ENCODE results near the gene PRRX2. TPM values are rescaled to one million over a fixed set of nuclear protein-coding genes. Genes with fewer than 3 reads are reported as not detected.

Gene PRRX2
- total and polyA plus RNA-seq, 2 experiments from 2014 or later = 9.7 to 23.0 TPM

DNA sequence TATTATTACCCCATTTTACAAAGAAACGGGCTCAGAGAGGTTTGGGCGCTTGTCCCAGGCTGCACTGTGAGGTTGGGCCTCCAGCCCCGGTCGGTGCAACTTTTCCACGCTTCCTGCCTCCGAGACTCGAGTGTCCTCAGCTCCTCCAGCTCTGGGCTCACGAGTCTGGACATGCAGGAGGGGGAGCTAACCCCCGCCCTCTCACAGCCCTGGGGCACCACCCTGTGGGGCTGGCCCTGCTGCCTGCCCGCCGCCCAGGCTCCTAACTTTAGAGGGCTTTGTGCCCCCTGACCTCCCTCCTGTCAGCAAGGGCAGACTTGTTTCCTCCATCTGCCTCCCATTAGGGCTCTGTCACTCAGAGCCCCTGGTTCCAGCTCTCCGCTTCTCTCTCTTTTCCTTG, 19.2 kb upstream of the PRRX2 start:
- Histone ChIP-seq H3K4me2 (no peak overlapping the region), H3K9me2 (replicated peaks; ENCODE audit: insufficient read depth) (no peaks in the 10 kb centered on the region), H3K36me3 (replicated peaks; ENCODE audit: insufficient read depth, low read depth) (no peaks in the 10 kb centered on the region), H2AFZ (no peak overlapping the region), H3K4me1 (ENCODE audit: insufficient read depth) (peaks cover 9% of the 10 kb centered on the region), H3K27ac (no peak overlapping the region), H3K27me3 (no peaks in the 10 kb centered on the region), H3K79me2 (peaks cover 6% of the 10 kb centered on the region), H4K20me1 (ENCODE audit: insufficient read depth, poor library complexity, severe bottlenecking) (peaks cover 2% of the 10 kb centered on the region), H3K4me3 (no peak overlapping the region), H3K9me3 (ENCODE audit: low read depth) (no peaks in the 10 kb centered on the region)
- WGBS (ENCODE audit: low lambda C conversion rate, missing lambda C conversion rate) = 88% methylated on average over 12 of the region's 12 CpGs
- TF ChIP-seq, protein P1, sequence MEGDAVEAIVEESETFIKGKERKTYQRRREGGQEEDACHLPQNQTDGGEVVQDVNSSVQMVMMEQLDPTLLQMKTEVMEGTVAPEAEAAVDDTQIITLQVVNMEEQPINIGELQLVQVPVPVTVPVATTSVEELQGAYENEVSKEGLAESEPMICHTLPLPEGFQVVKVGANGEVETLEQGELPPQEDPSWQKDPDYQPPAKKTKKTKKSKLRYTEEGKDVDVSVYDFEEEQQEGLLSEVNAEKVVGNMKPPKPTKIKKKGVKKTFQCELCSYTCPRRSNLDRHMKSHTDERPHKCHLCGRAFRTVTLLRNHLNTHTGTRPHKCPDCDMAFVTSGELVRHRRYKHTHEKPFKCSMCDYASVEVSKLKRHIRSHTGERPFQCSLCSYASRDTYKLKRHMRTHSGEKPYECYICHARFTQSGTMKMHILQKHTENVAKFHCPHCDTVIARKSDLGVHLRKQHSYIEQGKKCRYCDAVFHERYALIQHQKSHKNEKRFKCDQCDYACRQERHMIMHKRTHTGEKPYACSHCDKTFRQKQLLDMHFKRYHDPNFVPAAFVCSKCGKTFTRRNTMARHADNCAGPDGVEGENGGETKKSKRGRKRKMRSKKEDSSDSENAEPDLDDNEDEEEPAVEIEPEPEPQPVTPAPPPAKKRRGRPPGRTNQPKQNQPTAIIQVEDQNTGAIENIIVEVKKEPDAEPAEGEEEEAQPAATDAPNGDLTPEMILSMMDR (IDR thresholded peaks at IDR 0.05; ENCODE audit: poor library complexity) = no peak
- TF ChIP-seq EZH2 (IDR thresholded peaks at IDR 0.05; ENCODE audit: borderline replicate concordance) = no peak
- TF ChIP-seq EZH2phosphoT487 (IDR thresholded peaks at IDR 0.05; ENCODE audit: low read depth, severe bottlenecking, unreplicated experiment) = no peak
- DNase-seq (ENCODE audit: low spot score) = no peak

DNA sequence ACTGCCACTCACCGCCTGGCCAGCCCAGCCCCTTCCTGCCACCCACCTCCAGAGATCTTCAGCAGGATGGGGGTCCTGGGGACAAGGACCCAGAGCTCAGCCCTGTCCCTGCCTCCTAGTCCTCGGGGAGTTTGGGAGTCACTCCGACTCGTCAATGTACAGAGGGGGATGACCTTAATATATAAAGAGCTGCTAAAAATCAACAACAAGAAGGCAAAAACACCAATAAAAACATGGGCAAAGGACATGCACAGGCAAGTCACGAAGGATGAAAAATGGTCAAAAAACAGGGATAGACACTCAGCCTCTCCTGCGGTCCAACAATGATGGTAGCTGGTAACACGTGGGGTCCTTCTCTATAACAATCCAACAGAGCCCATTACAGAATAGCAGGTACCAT, 18.8 kb upstream of the PRRX2 start:
- Histone ChIP-seq H3K9me3 (ENCODE audit: low read depth) (no peaks in the 10 kb centered on the region), H3K4me2 (no peak overlapping the region), H3K36me3 (replicated peaks; ENCODE audit: insufficient read depth, low read depth) (no peaks in the 10 kb centered on the region), H3K27ac (no peak overlapping the region), H2AFZ (no peak overlapping the region), H3K4me1 (ENCODE audit: insufficient read depth) (peaks cover 8% of the 10 kb centered on the region), H3K79me2 (peaks cover 2% of the 10 kb centered on the region), H3K27me3 (no peaks in the 10 kb centered on the region), H4K20me1 (ENCODE audit: insufficient read depth, poor library complexity, severe bottlenecking) (no peaks in the 10 kb centered on the region), H3K4me3 (no peak overlapping the region), H3K9me2 (replicated peaks; ENCODE audit: insufficient read depth) (no peaks in the 10 kb centered on the region)
- DNase-seq (ENCODE audit: low spot score) = no peak
- 86% methylated on average over 7 of the region's 7 CpGs for WGBS (ENCODE audit: low lambda C conversion rate, missing lambda C conversion rate)
- TF ChIP-seq, protein P1 (IDR thresholded peaks at IDR 0.05; ENCODE audit: poor library complexity) = no peak
- TF ChIP-seq EZH2phosphoT487 (IDR thresholded peaks at IDR 0.05; ENCODE audit: low read depth, severe bottlenecking, unreplicated experiment) (no peak), EZH2 (IDR thresholded peaks at IDR 0.05; ENCODE audit: borderline replicate concordance) (no peak)

DNA sequence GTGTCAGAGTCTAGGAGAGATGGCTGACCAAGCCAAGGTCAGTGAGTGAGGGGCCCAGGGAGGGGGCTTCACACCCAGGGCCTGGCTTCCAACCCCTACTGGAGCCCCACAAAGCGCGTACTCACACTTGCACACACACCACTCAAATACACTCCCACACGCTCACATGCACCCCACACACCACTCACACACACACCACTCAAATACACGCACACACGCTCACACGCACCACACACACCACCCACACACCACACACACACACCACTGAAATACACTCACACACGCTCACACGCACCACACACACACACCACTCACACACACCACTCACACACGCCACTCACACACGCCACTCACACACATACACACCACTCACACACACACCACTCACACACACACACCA, 17.8 kb upstream of the PRRX2 start:
- Histone ChIP-seq H3K79me2 (no peaks in the 10 kb centered on the region), H3K9me2 (replicated peaks; ENCODE audit: insufficient read depth) (no peaks in the 10 kb centered on the region), H3K4me2 (no peak overlapping the region), H3K4me1 (ENCODE audit: insufficient read depth) (peaks cover 5% of the 10 kb centered on the region), H4K20me1 (ENCODE audit: insufficient read depth, poor library complexity, severe bottlenecking) (no peaks in the 10 kb centered on the region), H2AFZ (no peak overlapping the region), H3K36me3 (replicated peaks; ENCODE audit: insufficient read depth, low read depth) (no peaks in the 10 kb centered on the region), H3K4me3 (no peak overlapping the region), H3K27me3 (no peaks in the 10 kb centered on the region), H3K27ac (no peak overlapping the region), H3K9me3 (ENCODE audit: low read depth) (no peaks in the 10 kb centered on the region)
- TF ChIP-seq, protein P1 (IDR thresholded peaks at IDR 0.05; ENCODE audit: poor library complexity) = no peak
- no peak for TF ChIP-seq EZH2 (IDR thresholded peaks at IDR 0.05; ENCODE audit: borderline replicate concordance)
- no peak for TF ChIP-seq EZH2phosphoT487 (IDR thresholded peaks at IDR 0.05; ENCODE audit: low read depth, severe bottlenecking, unreplicated experiment)
- WGBS (ENCODE audit: low lambda C conversion rate, missing lambda C conversion rate) = 100% methylated on average over 4 of the region's 10 CpGs
- no peak for DNase-seq (ENCODE audit: low spot score)
